ENCODE measurements around the gene DAGLB. TPM values are rescaled to one million over a fixed set of nuclear protein-coding genes. Genes with fewer than 3 reads are reported as not detected.

The DAGLB gene
- total RNA-seq, 2 donors from 2014 or later = 5.7 to 9.4 TPM

DNA sequence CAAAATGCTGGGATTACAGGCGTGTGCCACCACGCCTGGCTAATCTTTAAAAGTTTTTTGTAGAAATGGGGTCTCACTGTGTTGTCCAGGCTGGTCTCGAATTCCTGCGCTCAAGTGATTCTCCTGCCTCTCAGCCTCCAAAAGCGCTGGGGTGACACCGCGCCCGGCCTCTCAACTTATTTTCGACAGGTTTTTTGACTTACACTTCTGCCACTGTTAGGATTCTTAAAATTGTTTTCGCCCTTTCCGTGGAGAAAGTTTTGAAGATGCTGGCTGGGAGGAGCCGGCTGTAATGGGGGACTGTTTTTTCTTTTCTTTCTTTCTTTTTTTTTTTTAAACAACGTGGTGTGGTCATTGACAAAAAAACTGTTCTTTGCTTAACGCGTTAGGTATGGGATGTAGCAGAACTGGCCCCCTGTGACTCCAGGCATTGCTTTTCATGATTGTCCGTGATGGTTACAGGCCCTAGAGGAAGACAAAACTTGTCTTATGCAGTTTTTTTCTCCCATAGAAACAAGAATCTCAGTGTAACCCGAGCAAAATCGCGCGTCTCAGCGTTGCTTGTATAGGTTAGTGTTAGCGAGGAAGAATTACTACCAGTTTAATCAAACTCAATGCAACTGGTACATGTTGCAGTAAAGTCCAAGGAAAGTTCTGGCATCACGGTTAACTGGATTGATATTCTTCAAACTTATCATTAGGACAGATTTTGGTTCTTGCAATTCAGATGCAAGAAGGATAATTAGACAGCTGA lies 72.2 kb downstream of the DAGLB start:
- Histone ChIP-seq H3K36me3 (peaks cover 3% of the 10 kb centered on the region), H3K9me3 (no peaks in the 10 kb centered on the region), H3K27me3 (no peaks in the 10 kb centered on the region), H3K4me1 (peaks cover 0 to 46% of the 10 kb centered on the region in 2 donors), H3K4me3 (peak overlapping the region; percentile 67 to 86), H3K27ac (peak overlapping the region; percentile 86 to 90)
- TF ChIP-seq, protein P1, sequence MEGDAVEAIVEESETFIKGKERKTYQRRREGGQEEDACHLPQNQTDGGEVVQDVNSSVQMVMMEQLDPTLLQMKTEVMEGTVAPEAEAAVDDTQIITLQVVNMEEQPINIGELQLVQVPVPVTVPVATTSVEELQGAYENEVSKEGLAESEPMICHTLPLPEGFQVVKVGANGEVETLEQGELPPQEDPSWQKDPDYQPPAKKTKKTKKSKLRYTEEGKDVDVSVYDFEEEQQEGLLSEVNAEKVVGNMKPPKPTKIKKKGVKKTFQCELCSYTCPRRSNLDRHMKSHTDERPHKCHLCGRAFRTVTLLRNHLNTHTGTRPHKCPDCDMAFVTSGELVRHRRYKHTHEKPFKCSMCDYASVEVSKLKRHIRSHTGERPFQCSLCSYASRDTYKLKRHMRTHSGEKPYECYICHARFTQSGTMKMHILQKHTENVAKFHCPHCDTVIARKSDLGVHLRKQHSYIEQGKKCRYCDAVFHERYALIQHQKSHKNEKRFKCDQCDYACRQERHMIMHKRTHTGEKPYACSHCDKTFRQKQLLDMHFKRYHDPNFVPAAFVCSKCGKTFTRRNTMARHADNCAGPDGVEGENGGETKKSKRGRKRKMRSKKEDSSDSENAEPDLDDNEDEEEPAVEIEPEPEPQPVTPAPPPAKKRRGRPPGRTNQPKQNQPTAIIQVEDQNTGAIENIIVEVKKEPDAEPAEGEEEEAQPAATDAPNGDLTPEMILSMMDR (IDR thresholded peaks at IDR 0.05) = no peak
- DNase-seq (ENCODE audit: low spot score) = no peak

DNA sequence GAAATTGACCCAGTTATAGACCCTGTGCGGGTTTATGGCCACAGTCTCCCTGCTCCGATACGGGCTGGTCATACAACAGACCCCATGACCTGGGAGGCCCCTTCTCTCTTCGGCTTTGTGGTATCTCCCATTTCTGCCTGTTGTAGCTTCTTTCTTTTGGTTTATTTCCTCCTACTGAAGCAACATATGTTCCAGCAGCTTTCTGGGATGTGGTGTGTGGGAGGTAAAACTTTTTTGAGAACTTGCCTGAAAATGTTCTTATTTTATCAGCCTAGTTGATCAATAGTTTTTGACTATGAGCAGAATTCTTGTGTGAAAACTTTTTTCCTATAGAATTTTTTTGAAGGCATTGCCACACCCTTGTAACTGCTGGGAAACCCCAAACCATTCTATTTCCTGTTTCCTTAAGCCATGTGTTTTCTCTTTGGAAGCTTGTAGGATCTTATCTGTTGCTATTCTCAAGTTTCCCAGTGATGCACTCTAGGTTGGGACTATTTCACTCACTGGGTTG lies 80.0 kb downstream of the DAGLB start:
- H3K4me1 ChIP-seq = peaks cover 0 to 5% of the 10 kb centered on the region in 2 donors
- TF ChIP-seq, protein P1 (IDR thresholded peaks at IDR 0.05) = no peak
- H3K4me3 ChIP-seq = no peak overlapping the region
- no peaks in the 10 kb centered on the region for H3K27me3 ChIP-seq
- no peak overlapping the region for H3K27ac ChIP-seq
- H3K9me3 ChIP-seq = no peaks in the 10 kb centered on the region
- no peaks in the 10 kb centered on the region for H3K36me3 ChIP-seq
- no peak for DNase-seq (ENCODE audit: low spot score)

DNA sequence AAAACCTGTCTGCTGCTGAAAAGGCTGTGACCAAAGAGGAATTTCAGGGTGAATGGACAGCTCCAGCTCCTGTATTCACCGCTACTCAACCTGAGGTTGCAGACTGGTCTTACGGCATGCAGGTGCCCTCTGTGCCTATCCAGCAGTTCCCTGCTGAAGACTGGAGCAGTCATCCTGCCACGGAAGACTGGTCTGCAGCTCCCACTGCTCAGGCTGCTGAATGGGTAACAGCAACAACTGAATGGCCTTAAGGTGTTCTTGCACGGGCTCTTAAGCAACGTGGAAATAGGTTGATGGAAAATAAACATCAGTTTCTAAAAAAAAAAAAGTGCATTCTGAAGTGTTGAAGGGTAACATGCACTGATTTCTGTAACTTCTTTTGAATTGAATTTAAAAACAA lies 82.3 kb downstream of the DAGLB start:
- Histone ChIP-seq H3K9me3 (no peaks in the 10 kb centered on the region), H3K4me1 (peaks cover 0 to 5% of the 10 kb centered on the region in 2 donors), H3K27me3 (no peaks in the 10 kb centered on the region), H3K4me3 (no peak overlapping the region), H3K36me3 (no peaks in the 10 kb centered on the region), H3K27ac (no peak overlapping the region)
- TF ChIP-seq, protein P1 (IDR thresholded peaks at IDR 0.05) = no peak
- DNase-seq (ENCODE audit: low spot score) = no peak

DNA sequence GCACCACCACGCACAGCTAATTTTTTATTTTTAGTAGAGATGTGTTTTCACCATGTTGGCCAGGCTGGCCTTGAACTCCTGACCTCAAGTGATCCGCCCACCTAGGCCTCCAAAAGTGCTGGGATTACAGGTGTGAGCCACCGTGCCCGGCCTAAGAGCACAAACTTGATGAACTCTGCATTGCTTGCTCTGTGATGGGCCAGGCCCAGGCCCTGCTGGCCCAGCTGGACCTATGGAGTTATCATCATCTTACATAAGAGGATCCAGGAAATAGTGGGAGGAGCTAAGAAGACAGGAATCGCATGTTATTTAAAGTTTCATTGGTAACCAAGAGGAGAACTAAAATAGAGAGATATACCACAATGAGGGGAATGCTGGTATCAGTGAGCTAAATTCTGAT lies 86.9 kb downstream of the DAGLB start:
- TF ChIP-seq, protein P1 (IDR thresholded peaks at IDR 0.05) = no peak
- DNase-seq (ENCODE audit: low spot score) = no peak
- no peak overlapping the region for H3K4me3 ChIP-seq
- H3K27me3 ChIP-seq = no peaks in the 10 kb centered on the region
- H3K27ac ChIP-seq = no peak overlapping the region
- H3K9me3 ChIP-seq = no peaks in the 10 kb centered on the region
- H3K36me3 ChIP-seq = no peaks in the 10 kb centered on the region
- no peaks in the 10 kb centered on the region for H3K4me1 ChIP-seq

DNA sequence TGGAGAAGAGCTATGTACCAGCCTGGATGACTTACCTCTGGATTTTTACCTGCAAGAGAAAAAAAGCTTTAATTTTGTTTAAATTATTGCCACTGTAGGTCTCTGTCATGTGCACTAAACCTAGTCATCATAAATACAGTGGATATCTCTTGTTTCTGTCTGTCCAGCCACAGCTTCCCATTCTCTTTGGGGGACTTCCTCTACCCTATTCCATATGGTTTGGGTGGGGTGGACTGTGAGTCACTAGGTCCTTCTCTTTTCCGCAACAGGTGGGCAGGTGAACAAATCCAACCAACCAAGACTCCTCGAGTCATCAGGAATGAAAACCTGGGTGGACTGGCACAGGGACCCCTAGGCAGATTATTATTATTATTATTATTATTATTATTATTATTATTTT lies 88.0 kb downstream of the DAGLB start:
- Histone ChIP-seq H3K9me3 (no peaks in the 10 kb centered on the region), H3K4me1 (no peaks in the 10 kb centered on the region), H3K27me3 (no peaks in the 10 kb centered on the region), H3K4me3 (no peak overlapping the region), H3K27ac (no peak overlapping the region), H3K36me3 (no peaks in the 10 kb centered on the region)
- DNase-seq (ENCODE audit: low spot score) = no peak
- TF ChIP-seq, protein P1 (IDR thresholded peaks at IDR 0.05) = no peak

Other genes with a start within 250 kb of the DAGLB start
- gene CYTH3, start 175.3 kb downstream of the DAGLB start, total RNA-seq = 10 to 100 TPM; 27.2 to 34.0 TPM
- gene FAM220A, start 99.0 kb downstream of the DAGLB start, total RNA-seq = 10 to 100 TPM; 18.8 to 25.4 TPM
- 100 to 1,000 TPM in 1 of 2 donors, 10 to 100 TPM in 1; 87.8 to 109 TPM for gene RAC1, start 73.4 kb downstream of the DAGLB start, total RNA-seq
- gene KDELR2, start 36.2 kb upstream of the DAGLB start, total RNA-seq = 10 to 100 TPM; 57.6 to 64.7 TPM
- under 1 TPM in 1 of 2 donors, not detected in 1; 0.28 TPM for gene GRID2IP, start 103.5 kb upstream of the DAGLB start, total RNA-seq
- 10 to 100 TPM; 37.5 to 48.4 TPM for gene ZDHHC4, start 129.5 kb upstream of the DAGLB start, total RNA-seq
- gene INTS15, start 142.1 kb upstream of the DAGLB start, total RNA-seq = 10 to 100 TPM; 12.5 to 19.5 TPM
- 10 to 100 TPM; 13.3 to 25.2 TPM for gene ZNF853, start 167.7 kb upstream of the DAGLB start, total RNA-seq
- 10 to 100 TPM in 1 of 2 donors, 1 to 10 TPM in 1; 9.0 to 12.6 TPM for gene ZNF316, start 189.4 kb upstream of the DAGLB start, total RNA-seq

Measured in right atrium auricular region (tissue), 2 donors.